ENCODE data around the gene OR6P1.

DNA sequence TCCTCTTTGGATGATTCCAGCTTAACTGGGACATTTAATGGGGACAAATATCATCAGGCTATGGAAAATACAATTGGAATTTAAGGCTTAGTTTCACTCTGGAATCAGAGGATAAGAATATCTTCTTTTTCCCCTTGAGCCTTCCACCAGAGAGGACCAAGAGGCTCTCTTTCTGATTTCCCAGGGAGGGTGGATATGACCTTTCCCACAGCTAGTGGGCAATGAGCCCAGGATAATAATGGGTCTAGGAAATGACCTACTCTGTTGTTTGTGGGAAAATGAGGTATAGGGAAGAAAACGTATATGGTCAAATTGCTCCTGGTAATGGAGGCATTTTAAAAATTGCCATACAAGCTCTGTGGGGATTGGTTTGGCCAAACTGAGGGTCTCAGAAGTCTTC lies 18.1 kb downstream of the OR6P1 start:
- TF ChIP-seq, protein P1, sequence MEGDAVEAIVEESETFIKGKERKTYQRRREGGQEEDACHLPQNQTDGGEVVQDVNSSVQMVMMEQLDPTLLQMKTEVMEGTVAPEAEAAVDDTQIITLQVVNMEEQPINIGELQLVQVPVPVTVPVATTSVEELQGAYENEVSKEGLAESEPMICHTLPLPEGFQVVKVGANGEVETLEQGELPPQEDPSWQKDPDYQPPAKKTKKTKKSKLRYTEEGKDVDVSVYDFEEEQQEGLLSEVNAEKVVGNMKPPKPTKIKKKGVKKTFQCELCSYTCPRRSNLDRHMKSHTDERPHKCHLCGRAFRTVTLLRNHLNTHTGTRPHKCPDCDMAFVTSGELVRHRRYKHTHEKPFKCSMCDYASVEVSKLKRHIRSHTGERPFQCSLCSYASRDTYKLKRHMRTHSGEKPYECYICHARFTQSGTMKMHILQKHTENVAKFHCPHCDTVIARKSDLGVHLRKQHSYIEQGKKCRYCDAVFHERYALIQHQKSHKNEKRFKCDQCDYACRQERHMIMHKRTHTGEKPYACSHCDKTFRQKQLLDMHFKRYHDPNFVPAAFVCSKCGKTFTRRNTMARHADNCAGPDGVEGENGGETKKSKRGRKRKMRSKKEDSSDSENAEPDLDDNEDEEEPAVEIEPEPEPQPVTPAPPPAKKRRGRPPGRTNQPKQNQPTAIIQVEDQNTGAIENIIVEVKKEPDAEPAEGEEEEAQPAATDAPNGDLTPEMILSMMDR (IDR thresholded peaks at IDR 0.05; ENCODE audit: low read depth, low read length, poor library complexity, severe bottlenecking) = no peak
- no peak for TF ChIP-seq EZH2phosphoT487 (IDR thresholded peaks at IDR 0.05; ENCODE audit: borderline replicate concordance, low read length)
